Esophagus muscularis mucosa (tissue), 2 donors: ENCODE measurements around the gene MACROD2.

ENCODE experiments used
- POLR2A ChIP-seq: fragments of 450-650 bp; IDR thresholded peaks from one replicate; pipeline ENCODE4 v1.6.1; 2017; ENCODE audit warnings: antibody characterized with exemption, moderate library complexity, mild to moderate bottlenecking, low read depth
- POLR2AphosphoS5 ChIP-seq, 2 donors: sonication (generic); formaldehyde crosslinking; IDR thresholded peaks; one replicate each; pipeline ENCODE4 v1.6.1; 2017; ENCODE audit warnings: antibody characterized with exemption in 2 of 2

DNA sequence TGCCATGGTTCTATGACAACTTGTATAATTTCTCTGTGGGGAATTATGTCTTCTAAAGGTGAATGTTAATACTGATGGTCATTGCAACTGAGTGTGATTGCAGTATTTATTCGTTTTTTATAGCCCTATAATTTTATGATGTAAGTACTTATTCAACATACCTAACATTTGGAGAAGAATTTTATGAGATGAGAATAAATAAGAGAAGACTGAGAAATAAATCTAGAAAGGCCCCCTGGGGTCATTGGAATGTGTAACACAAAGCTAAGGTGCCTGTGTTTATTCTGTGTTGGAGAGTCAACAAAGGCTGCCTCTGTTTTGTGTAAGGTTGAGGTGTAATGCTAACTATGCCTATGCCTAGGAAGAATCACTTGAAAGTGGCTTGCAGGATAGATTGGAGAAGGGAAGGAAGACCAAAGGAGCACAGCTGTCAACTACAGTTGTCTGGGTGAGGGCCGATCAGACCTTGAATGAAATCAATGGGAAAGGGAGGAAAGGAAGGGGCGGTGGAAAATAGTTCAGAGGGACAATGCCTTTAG lies 1501.3 kb downstream of the MACROD2 start:
- TF ChIP-seq POLR2A (no peak), POLR2AphosphoS5 (IDR thresholded peaks at IDR 0.05) (no peak)
